Activated CD4-positive, alpha-beta T cell treated with anti-CD3 and anti-CD28 coated beads, Interleukin-2, amount 10 ng/mL, durations not matched to agents 24 days and 14 days (primary cell): ENCODE results near the gene ACADSB. TPM values are rescaled to one million over a fixed set of nuclear protein-coding genes. Genes with fewer than 3 reads are reported as not detected.

Experiments used
- DNase-seq: peaks from one replicate; pipeline ENCODE4 v3.0.0; 2022
- H3K27ac Mint-ChIP-seq: one replicate; pipeline ENCODE4 v1.8.0; 2022; ENCODE audit warnings: mild to moderate bottlenecking, mixed read lengths
- H3K27me3 Mint-ChIP-seq: one replicate; pipeline ENCODE4 v1.8.0; 2022; ENCODE audit warnings: mixed read lengths
- H3K36me3 Mint-ChIP-seq: one replicate; pipeline ENCODE4 v1.8.0; 2022; ENCODE audit warnings: low read depth, mild to moderate bottlenecking, mixed read lengths
- H3K4me1 Mint-ChIP-seq: one replicate; pipeline ENCODE4 v1.8.0; 2021; ENCODE audit warnings: mixed read lengths
- H3K4me3 Mint-ChIP-seq: one replicate; pipeline ENCODE4 v1.8.0; 2022; ENCODE audit warnings: mild to moderate bottlenecking, moderate library complexity, mixed read lengths
- H3K9me3 Mint-ChIP-seq: one replicate; pipeline ENCODE4 v1.8.0; 2021; ENCODE audit warnings: mixed read lengths
- intact Hi-C: fragments of 100-400 bp; cut with micrococcal nuclease; formaldehyde crosslinking; loops from one replicate; pipeline ENCODE4 v1.15.1; 2023
- total RNA-seq: library from RNA; stranded (reverse); gene quantifications from 2 replicates; pipeline ENCODE4 v1.2.3, GENCODE V29; 2022

Gene ACADSB
- total RNA-seq, 1 donor from 2014 or later: 21.3 TPM

- intact Hi-C loops: no loop called here
- Mint-ChIP-seq H3K4me3 (no peak overlapping the region), H3K4me1 (no peaks in the 10 kb centered on the region), H3K27me3 (no peaks in the 10 kb centered on the region), H3K36me3 (peaks cover 27% of the 10 kb centered on the region), H3K27ac (no peak overlapping the region), H3K9me3 (no peaks in the 10 kb centered on the region)
- no peak for DNase-seq
Measured at GRCh38 chr10:122992031-122992585, 16.7 kb upstream of the ACADSB start.

- H3K4me1 Mint-ChIP-seq: no peaks in the 10 kb centered on the region
- no peaks in the 10 kb centered on the region for H3K27me3 Mint-ChIP-seq
- peaks cover 33% of the 10 kb centered on the region for H3K36me3 Mint-ChIP-seq
- no peak overlapping the region for H3K4me3 Mint-ChIP-seq
- DNase-seq: no peak
- H3K27ac Mint-ChIP-seq: no peak overlapping the region
- H3K9me3 Mint-ChIP-seq: no peaks in the 10 kb centered on the region
- intact Hi-C loops: no loop called here
Measured at GRCh38 chr10:122993797-122994336, 14.9 kb upstream of the ACADSB start.

GRCh38 chr10:122995936-122996335 is 12.9 kb upstream of the ACADSB start:
- peaks cover 34% of the 10 kb centered on the region for H3K36me3 Mint-ChIP-seq
- H3K27me3 Mint-ChIP-seq: no peaks in the 10 kb centered on the region
- peaks cover 9% of the 10 kb centered on the region for H3K4me1 Mint-ChIP-seq
- DNase-seq: no peak
- no peak overlapping the region for H3K27ac Mint-ChIP-seq
- intact Hi-C loops: no loop called here
- no peak overlapping the region for H3K4me3 Mint-ChIP-seq
- no peaks in the 10 kb centered on the region for H3K9me3 Mint-ChIP-seq

DNA sequence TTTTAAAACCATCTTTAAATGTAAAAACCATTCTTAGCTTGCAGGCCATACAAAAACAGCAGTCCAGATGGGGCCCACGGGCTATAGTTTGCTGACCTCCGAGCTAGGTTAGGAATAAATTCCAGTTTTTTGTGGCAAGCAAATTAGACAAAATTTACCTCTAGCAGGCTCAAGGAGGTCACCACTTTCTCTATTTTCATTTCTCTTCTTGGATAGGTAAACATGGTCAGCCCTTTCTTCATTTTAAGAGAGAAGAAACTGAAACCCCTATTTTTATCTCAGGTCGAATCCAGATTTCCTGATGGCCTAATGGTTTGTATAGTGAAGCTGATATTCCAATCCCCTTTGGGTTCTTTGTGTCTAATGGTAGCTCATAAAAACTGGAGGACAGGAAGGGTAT is 10.9 kb upstream of the ACADSB start:
- Mint-ChIP-seq H3K27me3 (no peaks in the 10 kb centered on the region), H3K4me1 (peaks cover 9% of the 10 kb centered on the region), H3K36me3 (peaks cover 37% of the 10 kb centered on the region), H3K4me3 (no peak overlapping the region), H3K27ac (no peak overlapping the region), H3K9me3 (no peaks in the 10 kb centered on the region)
- intact Hi-C loops: no loop called here
- no peak for DNase-seq

GRCh38 chr10:122998360-122998917 is 10.4 kb upstream of the ACADSB start:
- no peaks in the 10 kb centered on the region for H3K27me3 Mint-ChIP-seq
- DNase-seq: no peak
- peaks cover 9% of the 10 kb centered on the region for H3K4me1 Mint-ChIP-seq
- H3K27ac Mint-ChIP-seq: no peak overlapping the region
- no peaks in the 10 kb centered on the region for H3K9me3 Mint-ChIP-seq
- no peak overlapping the region for H3K4me3 Mint-ChIP-seq
- peaks cover 34% of the 10 kb centered on the region for H3K36me3 Mint-ChIP-seq
- intact Hi-C loops: no loop called here

DNA sequence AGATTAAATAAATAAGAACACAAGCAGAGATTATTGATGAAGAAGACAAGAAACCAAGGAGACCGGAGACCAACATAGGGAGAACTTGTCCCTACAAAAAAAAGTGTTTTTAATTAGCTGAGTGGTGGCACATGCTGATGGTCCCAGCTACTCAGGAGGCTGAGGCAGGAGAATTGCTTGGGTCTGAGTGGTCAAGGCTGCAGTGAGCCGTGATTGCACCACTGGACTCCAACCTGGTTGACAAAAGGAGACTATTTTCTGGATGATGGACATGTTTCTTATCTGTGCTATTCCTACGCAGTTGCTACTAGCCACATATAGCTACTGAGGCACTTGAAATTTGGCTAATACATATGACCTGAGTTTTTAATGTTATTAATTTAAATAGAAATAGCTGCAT is 9.9 kb upstream of the ACADSB start:
- intact Hi-C loops: no loop called here
- Mint-ChIP-seq H3K4me1 (peaks cover 9% of the 10 kb centered on the region), H3K27ac (no peak overlapping the region), H3K4me3 (no peak overlapping the region), H3K27me3 (no peaks in the 10 kb centered on the region), H3K36me3 (peaks cover 32% of the 10 kb centered on the region), H3K9me3 (no peaks in the 10 kb centered on the region)
- DNase-seq: no peak

- Mint-ChIP-seq H3K27me3 (no peaks in the 10 kb centered on the region), H3K9me3 (no peaks in the 10 kb centered on the region), H3K36me3 (peaks cover 28% of the 10 kb centered on the region), H3K4me1 (peaks cover 9% of the 10 kb centered on the region), H3K27ac (no peak overlapping the region), H3K4me3 (no peak overlapping the region)
- intact Hi-C loops: no loop called here
- no peak for DNase-seq
Measured at GRCh38 chr10:122999347-122999746, 9.5 kb upstream of the ACADSB start.

DNA sequence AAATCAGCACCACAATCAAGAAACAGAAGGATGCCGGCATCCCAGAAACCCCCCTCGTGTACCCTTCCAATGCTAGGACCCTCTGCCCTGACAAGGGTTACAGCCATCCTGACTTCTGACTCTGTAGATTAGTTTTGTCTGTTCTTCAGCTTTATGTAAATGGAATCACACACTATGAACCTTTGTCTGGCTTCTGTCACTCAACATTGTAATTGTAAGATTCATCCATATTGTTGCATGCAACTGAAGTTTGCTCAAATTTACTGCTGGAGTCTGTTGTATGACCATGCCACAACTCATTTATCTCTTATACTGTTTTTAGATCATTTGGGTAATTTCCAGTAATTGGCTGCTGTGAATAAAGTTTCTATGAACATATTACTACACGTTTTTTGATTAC is 8.7 kb upstream of the ACADSB start:
- H3K27me3 Mint-ChIP-seq: no peaks in the 10 kb centered on the region
- intact Hi-C loops: loop anchor here (10.0 kb wide), 2 partner anchors 1075 to 1795 kb away; partner anchors contain the start of genes ATE1 and EEF1AKMT2
- no peak for DNase-seq
- peak overlapping the region; percentile 6 for H3K27ac Mint-ChIP-seq
- peaks cover 24% of the 10 kb centered on the region for H3K36me3 Mint-ChIP-seq
- H3K4me3 Mint-ChIP-seq: no peak overlapping the region
- no peaks in the 10 kb centered on the region for H3K9me3 Mint-ChIP-seq
- H3K4me1 Mint-ChIP-seq: peaks cover 9% of the 10 kb centered on the region

- Mint-ChIP-seq H3K27ac (no peak overlapping the region), H3K27me3 (no peaks in the 10 kb centered on the region), H3K4me3 (no peak overlapping the region), H3K9me3 (no peaks in the 10 kb centered on the region), H3K4me1 (peaks cover 13% of the 10 kb centered on the region), H3K36me3 (peaks cover 20% of the 10 kb centered on the region)
- intact Hi-C loops: loop anchor here (10.0 kb wide), 2 partner anchors 1077 to 1793 kb away; partner anchors contain the start of genes ATE1 and EEF1AKMT2
- DNase-seq: no peak
Measured at GRCh38 chr10:123001370-123001769, 7.4 kb upstream of the ACADSB start.

DNA sequence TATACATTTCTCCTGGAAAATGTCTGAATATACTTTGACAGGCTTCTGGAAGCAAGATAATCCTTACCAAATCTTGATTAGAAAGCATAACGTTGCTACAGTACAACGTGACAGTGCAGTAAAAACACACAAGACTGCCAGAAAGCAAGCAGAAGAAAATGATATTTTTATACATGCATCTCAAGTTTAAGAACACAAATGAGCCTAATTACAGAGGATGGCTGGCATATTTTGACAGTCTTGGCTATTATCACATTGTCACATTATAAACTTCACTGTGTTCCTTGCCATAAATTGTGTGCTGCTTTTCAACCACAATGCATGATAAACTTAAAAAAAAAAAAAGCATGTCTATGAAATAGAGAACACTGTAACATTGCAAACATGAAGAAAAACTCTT is 4.5 kb upstream of the ACADSB start:
- intact Hi-C loops: loop anchor here (10.0 kb wide), 2 partner anchors 1079 to 1791 kb away; partner anchors contain the start of genes ATE1 and EEF1AKMT2

GRCh38 chr10:123007558-123008354 is 1.1 kb upstream of the ACADSB start:
- Mint-ChIP-seq H3K9me3 (no peaks in the 10 kb centered on the region), H3K27me3 (no peaks in the 10 kb centered on the region), H3K27ac (peak overlapping the region; percentile 100), H3K4me1 (peaks cover 27% of the 10 kb centered on the region), H3K36me3 (peaks cover 15% of the 10 kb centered on the region), H3K4me3 (peak overlapping the region; percentile 98)
- peak; percentile 83 for DNase-seq
- intact Hi-C loops: loop anchor here (1.0 to 10.0 kb wide), 6 partner anchors 27 to 1787 kb away; partner anchors contain the start of genes ATE1, BUB3, C10orf88 and EEF1AKMT2

More for the DNA sequence above, 4.5 kb upstream of the ACADSB start:
- Mint-ChIP-seq H3K27me3 (no peaks in the 10 kb centered on the region), H3K27ac (no peak overlapping the region), H3K36me3 (peaks cover 17% of the 10 kb centered on the region), H3K4me1 (peaks cover 25% of the 10 kb centered on the region), H3K4me3 (no peak overlapping the region), H3K9me3 (no peaks in the 10 kb centered on the region)
- DNase-seq: no peak

GRCh38 chr10:123009105-123009820 is 457 bp downstream of the ACADSB start:
- Mint-ChIP-seq H3K27ac (peak overlapping the region; percentile 100), H3K36me3 (peaks cover 18% of the 10 kb centered on the region), H3K9me3 (no peaks in the 10 kb centered on the region), H3K27me3 (no peaks in the 10 kb centered on the region), H3K4me1 (peaks cover 27% of the 10 kb centered on the region), H3K4me3 (peak overlapping the region; percentile 98)
- DNase-seq: peak; percentile 76
- intact Hi-C loops: loop anchor here (10.0 kb wide), 2 partner anchors 1084 to 1786 kb away; partner anchors contain the start of genes ATE1 and EEF1AKMT2

- no peaks in the 10 kb centered on the region for H3K9me3 Mint-ChIP-seq
- H3K4me1 Mint-ChIP-seq: peaks cover 19% of the 10 kb centered on the region
- no peak for DNase-seq
- intact Hi-C loops: no loop called here
- H3K4me3 Mint-ChIP-seq: no peak overlapping the region
- H3K27me3 Mint-ChIP-seq: no peaks in the 10 kb centered on the region
- H3K27ac Mint-ChIP-seq: no peak overlapping the region
- peaks cover 15% of the 10 kb centered on the region for H3K36me3 Mint-ChIP-seq
Measured at GRCh38 chr10:123011987-123012386, 3.2 kb downstream of the ACADSB start.
